ENCODE results near the gene OR1I1. TPM values are rescaled to one million over a fixed set of nuclear protein-coding genes. Genes with fewer than 3 reads are reported as not detected.

The OR1I1 gene
- total RNA-seq, 1 experiment from 2014 or later = not detected

DNA sequence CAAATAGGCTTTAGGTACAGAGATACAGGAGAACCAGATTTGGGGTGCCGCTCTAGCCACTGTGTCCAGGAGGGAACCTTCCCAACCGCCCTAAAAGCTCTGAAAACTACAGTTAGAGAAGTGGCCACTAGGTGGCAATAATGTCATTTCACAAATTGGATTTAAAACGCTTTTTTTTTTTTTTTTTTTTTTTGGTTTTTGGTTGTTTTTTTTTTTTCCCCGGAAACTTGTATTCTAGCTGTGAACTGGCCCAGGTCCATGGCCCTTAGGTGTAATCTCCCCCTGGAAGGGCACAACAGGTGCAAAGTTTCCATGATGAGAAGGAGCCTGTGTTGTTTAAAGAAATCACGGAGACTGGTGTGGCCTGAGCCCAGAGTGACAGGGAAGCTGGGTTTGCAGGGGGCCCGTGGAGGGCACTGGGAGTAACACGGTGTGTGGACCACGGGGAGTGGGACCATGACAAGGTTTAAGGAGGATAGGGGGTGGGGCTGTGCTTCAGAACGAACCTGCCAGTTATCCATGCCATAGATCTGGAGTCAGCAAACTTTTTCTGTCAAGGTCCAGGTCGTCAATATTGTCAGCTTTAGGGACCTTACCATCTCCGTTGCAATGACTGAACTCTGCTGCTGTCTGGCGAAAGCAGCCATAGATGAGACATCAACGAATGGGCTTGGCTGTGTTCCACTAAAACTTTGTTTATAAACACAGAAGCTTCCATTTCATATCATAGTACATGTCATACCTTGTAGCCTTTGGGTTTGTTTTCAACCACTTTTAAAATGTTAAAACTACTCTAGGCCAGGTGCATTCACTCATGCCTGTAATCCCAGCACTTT lies 10.1 kb downstream of the OR1I1 start:
- Histone ChIP-seq H2BK20ac (ENCODE audit: low read depth, low read length, poor library complexity, severe bottlenecking) (no peak overlapping the region), H4K91ac (ENCODE audit: insufficient read length, low read depth, low read length) (no peak overlapping the region), H3T11ph (ENCODE audit: low read length) (no peak overlapping the region), H4K8ac (replicated peaks; ENCODE audit: insufficient read length, low read depth, low read length) (no peak overlapping the region), H4K5ac (ENCODE audit: insufficient read length, low read depth, low read length) (no peak overlapping the region), H3K9me3 (ENCODE audit: control insufficient read depth, low read depth, low read length) (no peaks in the 10 kb centered on the region), H3K23me2 (ENCODE audit: insufficient read length, low read depth, low read length, poor library complexity, severe bottlenecking) (no peaks in the 10 kb centered on the region), H2BK15ac (ENCODE audit: low read depth, low read length) (no peak overlapping the region), H3K18ac (ENCODE audit: insufficient read length, low read depth, low read length) (no peak overlapping the region), H3K27me3 (ENCODE audit: insufficient read depth, low read length) (no peaks in the 10 kb centered on the region), H2AK5ac (ENCODE audit: insufficient read length, low read length) (no peak overlapping the region), H2BK120ac (ENCODE audit: low read depth, low read length, poor library complexity, severe bottlenecking) (no peak overlapping the region), H3K4ac (ENCODE audit: low read depth, low read length) (no peak overlapping the region), H3K14ac (ENCODE audit: insufficient read depth, low read length) (no peak overlapping the region), H2AFZ (ENCODE audit: low read length) (no peak overlapping the region), H3K27ac (ENCODE audit: insufficient read length, low read depth, low read length) (no peak overlapping the region), H4K20me1 (ENCODE audit: control insufficient read depth, insufficient read depth, insufficient read length) (no peaks in the 10 kb centered on the region), H3K9ac (ENCODE audit: extremely low read depth, insufficient read length, low read length) (no peak overlapping the region), H3K79me2 (ENCODE audit: insufficient read depth, low read length) (no peaks in the 10 kb centered on the region), H3K4me2 (ENCODE audit: insufficient read depth, insufficient read length, low read length) (no peak overlapping the region), H3K79me1 (ENCODE audit: insufficient read depth, low read depth, low read length, poor library complexity, severe bottlenecking) (no peaks in the 10 kb centered on the region), H2BK12ac (ENCODE audit: insufficient read length, low read depth, low read length) (no peak overlapping the region), H3K4me1 (ENCODE audit: insufficient read depth, low read length) (no peaks in the 10 kb centered on the region), H2BK5ac (ENCODE audit: insufficient read length, low read length) (no peak overlapping the region), H3K23ac (ENCODE audit: insufficient read length, low read depth, low read length) (no peak overlapping the region), H3K56ac (ENCODE audit: insufficient read length, low read depth, low read length) (no peak overlapping the region)
- Mint-ChIP-seq H3K4me3 (no peak overlapping the region), H3K9me3 (peaks cover 0 to 10% of the 10 kb centered on the region in 2 experiments; a peak in 2 of 5 replicates), H3K4me1 (no peaks in the 10 kb centered on the region), H3K27me3 (ENCODE audit: low read depth) (peaks cover 18% of the 10 kb centered on the region), H3K27ac (no peak overlapping the region), H3K36me3 (ENCODE audit: insufficient read depth in 1 of 3, low read depth in 3 of 3) (no peaks in the 10 kb centered on the region)
- TF ChIP-seq, protein P1, sequence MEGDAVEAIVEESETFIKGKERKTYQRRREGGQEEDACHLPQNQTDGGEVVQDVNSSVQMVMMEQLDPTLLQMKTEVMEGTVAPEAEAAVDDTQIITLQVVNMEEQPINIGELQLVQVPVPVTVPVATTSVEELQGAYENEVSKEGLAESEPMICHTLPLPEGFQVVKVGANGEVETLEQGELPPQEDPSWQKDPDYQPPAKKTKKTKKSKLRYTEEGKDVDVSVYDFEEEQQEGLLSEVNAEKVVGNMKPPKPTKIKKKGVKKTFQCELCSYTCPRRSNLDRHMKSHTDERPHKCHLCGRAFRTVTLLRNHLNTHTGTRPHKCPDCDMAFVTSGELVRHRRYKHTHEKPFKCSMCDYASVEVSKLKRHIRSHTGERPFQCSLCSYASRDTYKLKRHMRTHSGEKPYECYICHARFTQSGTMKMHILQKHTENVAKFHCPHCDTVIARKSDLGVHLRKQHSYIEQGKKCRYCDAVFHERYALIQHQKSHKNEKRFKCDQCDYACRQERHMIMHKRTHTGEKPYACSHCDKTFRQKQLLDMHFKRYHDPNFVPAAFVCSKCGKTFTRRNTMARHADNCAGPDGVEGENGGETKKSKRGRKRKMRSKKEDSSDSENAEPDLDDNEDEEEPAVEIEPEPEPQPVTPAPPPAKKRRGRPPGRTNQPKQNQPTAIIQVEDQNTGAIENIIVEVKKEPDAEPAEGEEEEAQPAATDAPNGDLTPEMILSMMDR (conservative IDR thresholded peaks at IDR 0.05) = peak; percentile 72
- WGBS (ENCODE audit: extremely low coverage, insufficient read length, low lambda C conversion rate) = no CpG with 5 or more reads among the region's 13 CpGs
- DNase-seq = peak; percentile 54
